H1 (cell line): ENCODE results near the gene SNTG2. TPM values are rescaled to one million over a fixed set of nuclear protein-coding genes. Genes with fewer than 3 reads are reported as not detected.

Experiments used
- CTCF ChIA-PET: fragments of 300-600 bp; sonication (Branson Sonifier 250); formaldehyde crosslinking; loops from one replicate; lab custom pipeline; 2021; ENCODE audit not compliant: partially characterized antibody; lab: Charles Lee
- POLR2A ChIA-PET: fragments of 300-600 bp; sonication (Branson Sonifier 250); formaldehyde crosslinking; loops from one replicate; lab custom pipeline; 2021; ENCODE audit warnings: inconsistent platforms; ENCODE audit not compliant: partially characterized antibody; lab: Charles Lee
- DNase-seq, 2 experiments: peaks; one replicate each; pipeline versions ENCODE4 v3.0.0 to v3.0.0-alpha.2; 2010 to 2022; ENCODE audit warnings: low spot score in 2 of 2, low read depth in 1 of 2, mixed read lengths in 1 of 2
- FAIRE-seq: peaks from 2 replicates; lab custom pipeline; 2011; peaks lifted over from hg19 to GRCh38; lab: Jason Lieb, UNC
- H2AFZ ChIP-seq: 2 replicates; pipeline ENCODE4 v1.8.1; 2012; ENCODE audit warnings: low read length, inconsistent platforms
- H2AK5ac ChIP-seq: 2 replicates; pipeline ENCODE4 v1.6.1; 2013; ENCODE audit warnings: low read depth, low read length
- H2BK120ac ChIP-seq: replicated peaks from 2 replicates; pipeline ENCODE3; 2013; ENCODE audit warnings: low read depth, low read length, inconsistent platforms
- H2BK12ac ChIP-seq: 2 replicates; pipeline ENCODE4 v1.6.1; 2013; ENCODE audit warnings: low read depth, low read length
- H2BK15ac ChIP-seq: 2 replicates; pipeline ENCODE4 v1.6.1; 2013; ENCODE audit warnings: low read length
- H2BK20ac ChIP-seq: 2 replicates; pipeline ENCODE4 v1.6.1; 2013; ENCODE audit warnings: low read length
- H2BK5ac ChIP-seq: 2 replicates; pipeline ENCODE4 v1.6.1; 2013; ENCODE audit warnings: low read depth, low read length
- H3K14ac ChIP-seq: 2 replicates; pipeline ENCODE4 v1.6.1; 2013; ENCODE audit warnings: inconsistent platforms; ENCODE audit not compliant: insufficient read length
- H3K18ac ChIP-seq: 2 replicates; pipeline ENCODE4 v1.6.1; 2013; ENCODE audit warnings: low read length; ENCODE audit errors: extremely low read depth
- H3K23ac ChIP-seq: 2 replicates; pipeline ENCODE4 v1.6.1; 2013; ENCODE audit warnings: inconsistent platforms; ENCODE audit not compliant: insufficient read length
- H3K23me2 ChIP-seq: 2 replicates; pipeline ENCODE4 v1.6.1; 2013; ENCODE audit warnings: low read depth, low read length
- H3K27ac ChIP-seq: 2 replicates; pipeline ENCODE4 v1.6.1; 2011; ENCODE audit warnings: low read depth, low read length, inconsistent platforms
- H3K27me3 ChIP-seq, 4 experiments: replicated peaks in 1 of 4; 1 replicate in 1 of 4; 2 replicates in 3 of 4; pipeline versions ENCODE4 v1.6.1 to v1.8.1; 2011 to 2013; ENCODE audit warnings: low read length in 3 of 4, mild to moderate bottlenecking in 3 of 4, inconsistent platforms in 2 of 4, mixed read lengths in 2 of 4, moderate library complexity in 1 of 4; ENCODE audit not compliant: control insufficient read depth in 3 of 4, insufficient read depth in 3 of 4; ENCODE audit errors: extremely low read depth in 1 of 4
- H3K36me3 ChIP-seq, 4 experiments: 2 replicates each; pipeline versions ENCODE4 v1.6.1 to v1.8.1; 2011 to 2013; ENCODE audit warnings: mild to moderate bottlenecking in 4 of 4, low read length in 3 of 4, moderate library complexity in 2 of 4, control low read depth in 1 of 4, inconsistent platforms in 1 of 4; ENCODE audit not compliant: insufficient read depth in 4 of 4, control insufficient read depth in 2 of 4
- H3K4ac ChIP-seq: replicated peaks from 2 replicates; pipeline ENCODE3; 2013; ENCODE audit warnings: low read length, low read depth, mixed read lengths, inconsistent platforms; ENCODE audit not compliant: insufficient read length
- H3K4me1 ChIP-seq, 4 experiments: replicated peaks in 1 of 4; 1 replicate in 1 of 4; 2 replicates in 3 of 4; pipeline versions ENCODE4 v1.6.1 to v1.8.1; 2011 to 2013; ENCODE audit warnings: low read length in 3 of 4, inconsistent platforms in 2 of 4, mixed read lengths in 1 of 4; ENCODE audit not compliant: insufficient read depth in 4 of 4, control insufficient read depth in 3 of 4
- H3K4me2 ChIP-seq, 2 experiments: 2 replicates each; pipeline versions ENCODE4 v1.6.1 to v1.8.1; 2011 to 2013; ENCODE audit warnings: low read depth in 2 of 2, low read length in 2 of 2, control low read depth in 1 of 2, inconsistent platforms in 1 of 2, mild to moderate bottlenecking in 1 of 2; ENCODE audit not compliant: insufficient read depth in 1 of 2
- H3K4me3 ChIP-seq, 4 experiments: fragments of 200-600, 300-600 bp in 1 of 4; sonication (generic), shearing (Covaris generic), sonication (Bioruptor Twin) in 1 of 4; 2 replicates each; pipeline versions ENCODE4 v1.5.1 to v1.8.1; 2011 to 2016; ENCODE audit warnings: low read length in 4 of 4, low read depth in 3 of 4, control low read depth in 2 of 4, inconsistent platforms in 2 of 4, mild to moderate bottlenecking in 2 of 4, mixed read lengths in 1 of 4, moderate library complexity in 1 of 4; ENCODE audit not compliant: insufficient read depth in 2 of 4; ENCODE audit errors: extremely low read depth in 1 of 4
- H3K56ac ChIP-seq: replicated peaks from 2 replicates; pipeline ENCODE3; 2013; ENCODE audit warnings: low read depth, mild to moderate bottlenecking, mixed read lengths, low read length, inconsistent platforms; ENCODE audit not compliant: insufficient read length
- H3K79me1 ChIP-seq: 2 replicates; pipeline ENCODE4 v1.6.1; 2013; ENCODE audit warnings: low read depth, low read length, control low read depth
- H3K79me2 ChIP-seq, 2 experiments: 2 replicates each; pipeline versions ENCODE4 v1.6.1 to v1.8.1; 2012 to 2013; ENCODE audit warnings: low read length in 2 of 2, mild to moderate bottlenecking in 2 of 2, inconsistent platforms in 1 of 2; ENCODE audit not compliant: insufficient read depth in 2 of 2, control insufficient read depth in 1 of 2
- H3K9ac ChIP-seq, 4 experiments: replicated peaks in 1 of 4; 1 replicate in 1 of 4; 2 replicates in 3 of 4; pipeline versions ENCODE4 v1.6.1 to v1.8.1; 2011 to 2013; ENCODE audit warnings: low read depth in 3 of 4, low read length in 3 of 4, control low read depth in 2 of 4, mild to moderate bottlenecking in 2 of 4, moderate library complexity in 2 of 4, inconsistent platforms in 1 of 4; ENCODE audit errors: extremely low read depth in 1 of 4
- H3K9me3 ChIP-seq, 2 experiments: 2 replicates each; pipeline versions ENCODE4 v1.6.1 to v1.8.1; 2012 to 2013; ENCODE audit warnings: mild to moderate bottlenecking in 2 of 2, moderate library complexity in 2 of 2, control low read depth in 1 of 2, inconsistent platforms in 1 of 2, low read depth in 1 of 2, low read length in 1 of 2, mixed read lengths in 1 of 2; ENCODE audit not compliant: insufficient read depth in 2 of 2
- H4K20me1 ChIP-seq, 2 experiments: replicated peaks in 1 of 2; 2 replicates each; pipeline versions ENCODE3 to v1.8.1; 2011 to 2013; ENCODE audit warnings: inconsistent platforms in 2 of 2, low read length in 2 of 2, mild to moderate bottlenecking in 1 of 2; ENCODE audit not compliant: insufficient read depth in 2 of 2, control insufficient read depth in 1 of 2
- H4K5ac ChIP-seq: 2 replicates; pipeline ENCODE4 v1.6.1; 2013; ENCODE audit warnings: low read length, low read depth, mixed read lengths, inconsistent platforms; ENCODE audit not compliant: insufficient read length
- H4K8ac ChIP-seq: 2 replicates; pipeline ENCODE4 v1.8.0; 2013; ENCODE audit warnings: mild to moderate bottlenecking, moderate library complexity, low read length, inconsistent platforms; ENCODE audit not compliant: insufficient read depth; ENCODE audit errors: extremely low read depth
- H4K91ac ChIP-seq: replicated peaks from 2 replicates; pipeline ENCODE3; 2013; ENCODE audit warnings: low read length, mixed read lengths, inconsistent platforms; ENCODE audit not compliant: insufficient read length
- NRF1 ChIP-seq: IDR thresholded peaks from 2 replicates; pipeline ENCODE4 v1.6.1; 2011; ENCODE audit warnings: mild to moderate bottlenecking, low read depth, low read length, improper control_type of control experiment
- POU5F1 ChIP-seq: IDR thresholded peaks from 2 replicates; pipeline ENCODE4 v1.6.1; 2011; ENCODE audit warnings: low read depth, mild to moderate bottlenecking, low read length, moderate library complexity
- RFX5 ChIP-seq: IDR thresholded peaks from 2 replicates; pipeline ENCODE4 v1.6.1; 2011; ENCODE audit warnings: low read depth, low read length, improper control_type of control experiment, borderline replicate concordance
- RNF2 ChIP-seq: fragments of 200-900, 300-1000 bp; sonication (generic); IDR thresholded peaks from 2 replicates; pipeline ENCODE4 v1.7.1; 2016; ENCODE audit warnings: borderline replicate concordance, low read depth, mild to moderate bottlenecking, antibody characterized with exemption, low read length; ENCODE audit not compliant: poor library complexity, severe bottlenecking; ENCODE audit errors: missing control alignments
- SP4 ChIP-seq: IDR thresholded peaks from 2 replicates; pipeline ENCODE4 v1.6.1; 2012; ENCODE audit warnings: low read length, inconsistent platforms
- SRF ChIP-seq: IDR thresholded peaks from 2 replicates; pipeline ENCODE4 v1.6.1; 2011; ENCODE audit warnings: mild to moderate bottlenecking, low read depth, low read length, moderate library complexity
- WGBS, 2 experiments: shearing (Covaris generic) in 1 of 2; methylation state at CpG; one replicate each; pipeline versions ENCODE4 v1.1.6 to v1.1.7; 2013 to 2015; ENCODE audit warnings: low lambda C conversion rate in 2 of 2, mixed read lengths in 2 of 2, inconsistent platforms in 1 of 2, low coverage in 1 of 2, missing lambda C conversion rate in 1 of 2; ENCODE audit not compliant: insufficient replicate concordance in 2 of 2, insufficient coverage in 1 of 2, insufficient read length in 1 of 2; ENCODE audit errors: extremely low coverage in 1 of 2, missing lambda C conversion rate in 1 of 2; 5-methylcytosine and 5-hydroxymethylcytosine counted together
- polyA plus RNA-seq, 7 experiments: library from polyadenylated mRNA; depleted of rRNA in 3 of 7; stranded (reverse) in 5 of 7; unstranded in 2 of 7; fragments of >200 nt in 5 of 7; fragments of 200-250 nt in 2 of 7; gene quantifications; 1 replicate in 5 of 7; 2 replicates in 1 of 7; 4 replicates in 1 of 7; pipeline versions ENCODE4 v1.2.1 to v1.2.3, GENCODE V29; 2011 to 2013; ENCODE audit warnings: missing spikeins in 2 of 7, mixed read lengths in 2 of 7
- total RNA-seq: library from RNA; stranded (reverse); fragmentation: NEBNext Ultra II Directional; extraction: Animal tissue kit (Norgen Biotek cat#: 25700); gene quantifications from 2 replicates; pipeline ENCODE4 v1.2.1, GENCODE V29; 2021
- TF ChIP-seq, protein P1 (sequence below), 3 experiments: IDR thresholded peaks; 1 replicate in 2 of 3; 2 replicates in 1 of 3; pipeline versions ENCODE4 v1.5.1 to v1.6.1; 2011; ENCODE audit warnings: low read length in 3 of 3, mild to moderate bottlenecking in 3 of 3, inconsistent platforms in 2 of 3, low read depth in 1 of 3, moderate library complexity in 1 of 3; ENCODE audit not compliant: insufficient read depth in 1 of 3; ENCODE audit errors: control extremely low read depth in 1 of 3

SNTG2 gene
- total and polyA plus RNA-seq, 2 of the 8 experiments (the other 6 are each of a cell fraction or from before 2014, with no cell fraction given), result 6.6 to 18.1 TPM

DNA sequence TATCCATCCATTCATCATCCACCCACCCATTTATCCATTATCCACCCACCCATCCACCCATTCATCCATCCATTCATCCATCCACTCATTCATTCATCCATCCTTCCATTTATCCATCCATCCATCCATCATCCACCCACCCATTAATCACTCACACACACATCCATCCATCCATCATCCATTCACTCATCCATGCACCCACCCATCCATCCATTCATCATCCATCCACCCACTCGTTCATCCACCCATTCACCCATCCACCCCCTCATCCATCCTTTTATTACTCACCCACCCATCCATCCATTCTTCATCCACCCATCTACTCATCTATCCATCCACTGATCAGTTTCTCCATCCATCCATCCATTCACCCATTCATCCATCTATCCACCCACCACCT lies 454.5 kb downstream of the SNTG2 start:
- ChIA-PET CTCF (interaction anchor here (0.7 kb wide), 1 partner anchor 412 kb away, joined by 3 read pairs; no protein-coding TSS in a partner anchor), POLR2A (no interaction called here)
- Histone ChIP-seq H2BK120ac (no peak overlapping the region), H3K4me1 (no peaks in the 10 kb centered on the region), H3K9me3 (no peaks in the 10 kb centered on the region; a peak in 1 of 4 replicates), H4K91ac (no peak overlapping the region), H2AK5ac (no peak overlapping the region), H3K4ac (no peak overlapping the region), H3K56ac (peak overlapping the region; percentile 27), H3K79me2 (no peaks in the 10 kb centered on the region), H3K14ac (no peak overlapping the region), H3K4me2 (no peak overlapping the region), H2BK20ac (no peak overlapping the region), H2BK15ac (no peak overlapping the region), H3K36me3 (no peaks in the 10 kb centered on the region), H3K23me2 (peaks cover 6% of the 10 kb centered on the region; the same call in 1 of the 2 replicates), H4K5ac (no peak overlapping the region), H4K8ac (no peak overlapping the region), H3K23ac (no peak overlapping the region), H3K27ac (no peak overlapping the region), H2AFZ (no peak overlapping the region), H2BK5ac (no peak overlapping the region), H3K4me3 (no peak overlapping the region), H3K79me1 (no peaks in the 10 kb centered on the region), H3K27me3 (no peaks in the 10 kb centered on the region; a peak in 1 of 7 replicates), H4K20me1 (no peaks in the 10 kb centered on the region), H2BK12ac (no peak overlapping the region), H3K9ac (no peak overlapping the region), H3K18ac (no peak overlapping the region)
- WGBS, 2 experiments, result 82 to 90% methylated on average over 1 of the region's 1 CpG
- DNase-seq (no peak), FAIRE-seq (no peak)
- TF ChIP-seq NRF1 (no peak), RFX5 (no peak), SRF (no peak), RNF2 (no peak), POU5F1 (no peak), SP4 (no peak)
- TF ChIP-seq, protein P1, sequence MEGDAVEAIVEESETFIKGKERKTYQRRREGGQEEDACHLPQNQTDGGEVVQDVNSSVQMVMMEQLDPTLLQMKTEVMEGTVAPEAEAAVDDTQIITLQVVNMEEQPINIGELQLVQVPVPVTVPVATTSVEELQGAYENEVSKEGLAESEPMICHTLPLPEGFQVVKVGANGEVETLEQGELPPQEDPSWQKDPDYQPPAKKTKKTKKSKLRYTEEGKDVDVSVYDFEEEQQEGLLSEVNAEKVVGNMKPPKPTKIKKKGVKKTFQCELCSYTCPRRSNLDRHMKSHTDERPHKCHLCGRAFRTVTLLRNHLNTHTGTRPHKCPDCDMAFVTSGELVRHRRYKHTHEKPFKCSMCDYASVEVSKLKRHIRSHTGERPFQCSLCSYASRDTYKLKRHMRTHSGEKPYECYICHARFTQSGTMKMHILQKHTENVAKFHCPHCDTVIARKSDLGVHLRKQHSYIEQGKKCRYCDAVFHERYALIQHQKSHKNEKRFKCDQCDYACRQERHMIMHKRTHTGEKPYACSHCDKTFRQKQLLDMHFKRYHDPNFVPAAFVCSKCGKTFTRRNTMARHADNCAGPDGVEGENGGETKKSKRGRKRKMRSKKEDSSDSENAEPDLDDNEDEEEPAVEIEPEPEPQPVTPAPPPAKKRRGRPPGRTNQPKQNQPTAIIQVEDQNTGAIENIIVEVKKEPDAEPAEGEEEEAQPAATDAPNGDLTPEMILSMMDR (IDR thresholded peaks at IDR 0.05; ENCODE audit: control extremely low read depth in 1 of 3, insufficient read depth in 1 of 3, low read depth in 1 of 3, low read length in 3 of 3), result no peak
